ENCODE data around the gene TLCD3B.

The TLCD3B gene

GRCh38 chr16:30063893-30064728 is 33.0 kb upstream of the TLCD3B start:
- H3K27ac ChIP-seq: peak overlapping the region; percentile 95
- H3K4me3 ChIP-seq (ENCODE audit: low read depth, low read length): peak overlapping the region; percentile 64
- H3K36me3 ChIP-seq (replicated peaks): peaks cover 34% of the 10 kb centered on the region
- DNase-seq: no peak
- in situ Hi-C loops (cut with HindIII; ENCODE audit: low pct_ligation_motif_present, low sequenced_read_pairs): no loop called here
- H3K27me3 ChIP-seq (replicated peaks): no peaks in the 10 kb centered on the region
- TF ChIP-seq CTCF (IDR thresholded peaks at IDR 0.05; ENCODE audit: low read depth, low read length, missing control alignments): peak; percentile 28

DNA sequence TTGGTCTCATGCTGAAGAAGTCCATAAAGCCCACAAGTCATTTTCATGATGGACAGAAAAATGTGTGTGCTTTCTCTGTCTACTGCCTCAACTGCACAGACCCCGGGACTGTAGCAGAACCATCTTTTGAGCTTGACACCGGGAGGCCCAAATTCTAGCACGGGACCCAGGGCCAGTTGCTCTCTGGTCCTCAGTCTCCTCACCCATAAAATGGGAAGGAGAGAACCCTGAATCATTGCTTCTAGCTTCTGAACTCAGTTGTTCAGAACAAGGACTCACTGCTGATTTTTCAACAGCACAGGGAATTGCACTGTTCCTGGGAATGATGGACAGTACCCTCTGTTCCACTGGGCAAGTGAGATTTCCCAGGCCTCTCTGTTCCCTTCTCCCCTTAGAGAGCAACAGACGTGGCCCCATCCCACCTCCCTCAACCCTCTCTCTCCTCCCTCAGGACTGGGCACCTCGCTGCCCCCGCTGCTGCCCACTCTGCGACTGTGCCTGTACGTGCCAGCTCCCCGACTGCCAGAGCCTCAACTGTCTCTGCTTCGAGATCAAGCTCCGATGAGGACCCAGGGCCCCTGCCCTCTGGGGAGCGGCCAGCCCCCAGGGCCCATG is 32.3 kb upstream of the TLCD3B start:
- Histone ChIP-seq H3K27me3 (replicated peaks) (no peaks in the 10 kb centered on the region), H3K36me3 (replicated peaks) (peaks cover 26% of the 10 kb centered on the region), H3K4me3 (ENCODE audit: low read depth, low read length) (peak overlapping the region; percentile 64), H3K27ac (peak overlapping the region; percentile 95)
- DNase-seq: no peak
- in situ Hi-C loops (cut with HindIII; ENCODE audit: low pct_ligation_motif_present, low sequenced_read_pairs): no loop called here
- TF ChIP-seq CTCF (IDR thresholded peaks at IDR 0.05; ENCODE audit: low read depth, low read length, missing control alignments): no peak

DNA sequence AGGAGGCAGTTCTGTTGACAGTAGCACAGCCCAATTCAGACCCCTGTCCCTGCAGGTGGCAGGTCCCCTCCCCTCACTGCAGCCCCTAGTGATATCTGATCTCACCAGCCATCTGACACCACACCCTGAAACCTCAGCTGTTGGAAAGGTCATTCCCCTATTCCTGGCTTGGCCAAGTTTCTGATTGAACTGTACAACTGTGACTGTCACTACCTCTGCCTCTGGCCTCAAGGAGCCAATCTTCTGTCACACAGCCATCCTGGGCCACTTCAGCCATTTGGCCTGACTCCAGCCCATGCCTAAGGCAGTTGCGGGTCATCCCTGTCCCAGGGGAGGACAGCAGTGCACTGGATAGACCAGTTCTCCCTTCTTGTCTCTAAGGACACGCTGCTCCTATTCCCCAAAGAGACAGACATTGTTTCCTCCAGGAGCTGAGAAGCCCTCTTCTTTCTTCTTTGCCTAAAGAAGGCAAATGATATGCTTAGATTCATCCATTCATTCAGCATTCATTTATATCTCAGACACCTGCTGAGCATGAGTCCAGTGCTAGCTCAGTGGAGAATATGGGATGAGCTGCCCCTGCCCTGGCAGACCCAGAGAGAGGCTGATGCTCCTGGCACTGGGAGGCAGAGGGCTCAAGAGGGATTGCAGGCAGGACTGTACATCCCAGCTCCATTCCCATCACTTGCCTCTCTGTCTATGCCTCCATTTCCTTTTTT is 29.9 kb upstream of the TLCD3B start:
- no peak overlapping the region for H3K4me3 ChIP-seq (ENCODE audit: low read depth, low read length)
- H3K36me3 ChIP-seq (replicated peaks): peaks cover 10% of the 10 kb centered on the region
- no peak for TF ChIP-seq CTCF (IDR thresholded peaks at IDR 0.05; ENCODE audit: low read depth, low read length, missing control alignments)
- H3K27ac ChIP-seq: no peak overlapping the region
- DNase-seq: no peak
- no peaks in the 10 kb centered on the region for H3K27me3 ChIP-seq (replicated peaks)
- in situ Hi-C loops (cut with HindIII; ENCODE audit: low pct_ligation_motif_present, low sequenced_read_pairs): no loop called here

GRCh38 chr16:30060346-30060745 is 29.3 kb upstream of the TLCD3B start:
- H3K27me3 ChIP-seq (replicated peaks): no peaks in the 10 kb centered on the region
- in situ Hi-C loops (cut with HindIII; ENCODE audit: low pct_ligation_motif_present, low sequenced_read_pairs): no loop called here
- no peak overlapping the region for H3K4me3 ChIP-seq (ENCODE audit: low read depth, low read length)
- no peak for DNase-seq
- H3K27ac ChIP-seq: no peak overlapping the region
- TF ChIP-seq CTCF (IDR thresholded peaks at IDR 0.05; ENCODE audit: low read depth, low read length, missing control alignments): no peak
- H3K36me3 ChIP-seq (replicated peaks): peaks cover 10% of the 10 kb centered on the region

GRCh38 chr16:30054959-30055553 is 24.0 kb upstream of the TLCD3B start:
- no peak overlapping the region for H3K4me3 ChIP-seq (ENCODE audit: low read depth, low read length)
- in situ Hi-C loops (cut with HindIII; ENCODE audit: low pct_ligation_motif_present, low sequenced_read_pairs): no loop called here
- no peak overlapping the region for H3K27ac ChIP-seq
- no peak for DNase-seq
- peak; percentile 78 for TF ChIP-seq CTCF (IDR thresholded peaks at IDR 0.05; ENCODE audit: low read depth, low read length, missing control alignments)
- no peaks in the 10 kb centered on the region for H3K27me3 ChIP-seq (replicated peaks)
- H3K36me3 ChIP-seq (replicated peaks): peaks cover 6% of the 10 kb centered on the region
